ENCODE measurements around the gene AICDA.

The AICDA gene

DNA sequence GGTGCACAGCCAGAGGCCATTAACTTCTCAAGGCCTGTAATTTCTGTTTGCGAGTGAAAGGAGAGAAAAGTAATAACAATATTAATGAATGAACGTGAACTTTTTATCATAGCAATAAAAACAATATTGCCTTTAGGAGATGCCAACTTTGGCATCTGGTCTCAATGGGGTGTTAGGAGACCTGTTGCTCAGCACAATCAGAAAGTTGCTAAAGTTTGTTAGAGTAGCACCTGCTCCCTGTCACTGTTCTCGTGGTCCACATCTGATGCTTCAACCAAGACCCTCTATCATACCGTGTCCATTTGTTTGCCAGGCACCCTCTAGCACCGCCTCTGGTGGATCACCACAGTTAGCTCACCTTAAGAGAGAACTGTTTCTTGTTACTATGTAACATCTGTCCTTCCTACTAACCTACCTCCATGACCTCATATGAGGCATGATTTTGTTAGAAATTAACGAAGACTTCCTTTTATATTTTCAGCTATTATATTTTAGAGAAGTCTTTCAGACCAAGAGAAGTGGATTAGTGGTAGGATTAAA lies 59.5 kb downstream of the AICDA start:
- no peak for DNase-seq
